Liver (tissue), 3 donors: ENCODE measurements around the gene C1orf210.

Experiments used
- EGR1 ChIP-seq, 2 donors: IDR thresholded peaks; 2 replicates each; pipeline ENCODE4 v1.6.1; 2016 to 2018; ENCODE audit warnings: antibody characterized with exemption in 2 of 2, low read depth in 2 of 2
- FOXA1 ChIP-seq: IDR thresholded peaks from 2 replicates; pipeline ENCODE4 v1.6.1; 2016; ENCODE audit warnings: antibody characterized with exemption
- GABPA ChIP-seq, 2 donors: IDR thresholded peaks in 1 of 2; conservative IDR thresholded peaks in 1 of 2; 2 replicates each; pipeline ENCODE4 v1.6.1; 2016; ENCODE audit warnings: antibody characterized with exemption in 2 of 2, mild to moderate bottlenecking in 1 of 2, moderate library complexity in 1 of 2
- JUND ChIP-seq, 2 donors: IDR thresholded peaks; 2 replicates each; pipeline ENCODE4 v1.6.1; 2016; ENCODE audit warnings: antibody characterized with exemption in 2 of 2
- NR2F2 ChIP-seq: IDR thresholded peaks from 2 replicates; pipeline ENCODE4 v1.6.1; 2016; ENCODE audit warnings: antibody characterized with exemption
- RAD21 ChIP-seq, 2 donors: IDR thresholded peaks; 2 replicates each; pipeline ENCODE4 v1.6.1; 2016; ENCODE audit warnings: antibody characterized with exemption in 2 of 2, mild to moderate bottlenecking in 2 of 2
- RXRA ChIP-seq, 2 donors: IDR thresholded peaks; 2 replicates each; pipeline ENCODE4 v1.6.1; 2017 to 2018; ENCODE audit warnings: antibody characterized with exemption in 2 of 2, mild to moderate bottlenecking in 1 of 2
- SP1 ChIP-seq: IDR thresholded peaks from 2 replicates; pipeline ENCODE4 v1.6.1; 2018; ENCODE audit warnings: antibody characterized with exemption, mild to moderate bottlenecking
- TAF1 ChIP-seq: conservative IDR thresholded peaks from 2 replicates; pipeline ENCODE4 v1.6.1; 2016; ENCODE audit warnings: antibody characterized with exemption, mild to moderate bottlenecking
- YY1 ChIP-seq: IDR thresholded peaks from 2 replicates; pipeline ENCODE4 v1.6.1; 2016; ENCODE audit warnings: antibody characterized with exemption, mild to moderate bottlenecking
- TF ChIP-seq, protein P1 (sequence below): fragments of 150-350 bp; IDR thresholded peaks from 2 replicates; pipeline ENCODE4 v1.5.1; 2017; ENCODE audit warnings: improper control_type of control experiment, low read depth, low read length; ENCODE audit not compliant: missing input control
- TF ChIP-seq, protein P2 (sequence below): IDR thresholded peaks from 2 replicates; pipeline ENCODE4 v1.6.1; 2016; ENCODE audit warnings: antibody characterized with exemption
- TF ChIP-seq, protein P3 (sequence below): IDR thresholded peaks from 2 replicates; pipeline ENCODE4 v1.6.1; 2016; ENCODE audit warnings: antibody characterized with exemption
- TF ChIP-seq, protein P4 (sequence below): IDR thresholded peaks from 2 replicates; pipeline ENCODE4 v1.6.1; 2016; ENCODE audit warnings: antibody characterized with exemption, mild to moderate bottlenecking
- donor health status: healthy.
- donor health status: healthy.

DNA sequence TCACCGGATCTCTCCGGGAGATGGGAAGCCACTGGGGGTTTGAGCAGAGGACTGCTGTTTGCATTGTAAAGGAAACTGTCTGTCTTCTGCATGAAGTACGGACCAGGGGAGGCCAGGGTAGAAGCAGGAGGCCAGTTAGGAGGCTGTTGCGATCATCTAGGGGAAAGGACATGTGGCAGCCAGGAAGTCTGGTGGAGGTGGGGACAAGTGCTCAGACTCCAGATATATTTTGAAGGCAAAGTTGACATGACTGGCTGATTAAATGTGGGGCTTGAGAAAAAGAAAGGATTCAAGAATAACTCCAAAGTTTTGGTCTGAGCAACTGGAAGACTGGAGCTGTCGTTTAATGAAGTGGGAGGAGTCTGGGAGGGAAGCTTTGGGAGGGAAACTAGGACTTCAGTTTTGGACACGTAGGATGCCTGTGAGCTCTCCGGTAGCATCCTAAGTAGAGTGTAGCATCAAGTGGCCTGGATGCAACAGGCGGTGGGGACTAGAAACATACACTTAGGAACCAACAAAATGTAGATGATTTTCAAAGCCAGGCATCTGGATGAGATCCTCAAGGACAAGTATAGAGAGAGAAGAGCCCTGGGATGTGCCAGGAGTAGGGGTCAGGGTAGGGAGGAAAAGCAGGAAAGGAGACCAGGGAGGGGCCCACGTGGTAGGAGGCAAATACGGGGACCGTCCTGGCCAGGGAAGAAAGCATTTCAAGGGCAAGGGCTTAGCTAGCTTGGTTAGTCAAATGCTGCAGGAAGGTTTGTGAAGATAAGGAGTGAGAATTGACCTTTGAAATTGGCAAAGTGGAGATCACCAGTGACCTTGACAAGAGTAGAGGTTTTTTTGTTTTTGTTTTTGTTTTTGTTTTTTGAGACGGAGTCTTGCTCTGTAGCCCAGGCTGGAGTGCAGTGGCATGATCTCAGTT is 3.7 kb upstream of the C1orf210 start:
- TF ChIP-seq, protein P1, sequence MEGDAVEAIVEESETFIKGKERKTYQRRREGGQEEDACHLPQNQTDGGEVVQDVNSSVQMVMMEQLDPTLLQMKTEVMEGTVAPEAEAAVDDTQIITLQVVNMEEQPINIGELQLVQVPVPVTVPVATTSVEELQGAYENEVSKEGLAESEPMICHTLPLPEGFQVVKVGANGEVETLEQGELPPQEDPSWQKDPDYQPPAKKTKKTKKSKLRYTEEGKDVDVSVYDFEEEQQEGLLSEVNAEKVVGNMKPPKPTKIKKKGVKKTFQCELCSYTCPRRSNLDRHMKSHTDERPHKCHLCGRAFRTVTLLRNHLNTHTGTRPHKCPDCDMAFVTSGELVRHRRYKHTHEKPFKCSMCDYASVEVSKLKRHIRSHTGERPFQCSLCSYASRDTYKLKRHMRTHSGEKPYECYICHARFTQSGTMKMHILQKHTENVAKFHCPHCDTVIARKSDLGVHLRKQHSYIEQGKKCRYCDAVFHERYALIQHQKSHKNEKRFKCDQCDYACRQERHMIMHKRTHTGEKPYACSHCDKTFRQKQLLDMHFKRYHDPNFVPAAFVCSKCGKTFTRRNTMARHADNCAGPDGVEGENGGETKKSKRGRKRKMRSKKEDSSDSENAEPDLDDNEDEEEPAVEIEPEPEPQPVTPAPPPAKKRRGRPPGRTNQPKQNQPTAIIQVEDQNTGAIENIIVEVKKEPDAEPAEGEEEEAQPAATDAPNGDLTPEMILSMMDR: no peak
- TF ChIP-seq, protein P2, sequence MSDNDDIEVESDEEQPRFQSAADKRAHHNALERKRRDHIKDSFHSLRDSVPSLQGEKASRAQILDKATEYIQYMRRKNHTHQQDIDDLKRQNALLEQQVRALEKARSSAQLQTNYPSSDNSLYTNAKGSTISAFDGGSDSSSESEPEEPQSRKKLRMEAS: no peak
- TF ChIP-seq YY1 (no peak), TAF1 (no peak), GABPA (IDR thresholded peaks at IDR 0.05 in 1 of 2, conservative IDR thresholded peaks at IDR 0.05 in 1 of 2) (no peak), FOXA1 (no peak), RAD21 (IDR thresholded peaks at IDR 0.05) (no peak), RXRA (IDR thresholded peaks at IDR 0.05) (no peak), EGR1 (IDR thresholded peaks at IDR 0.05; ENCODE audit: low read depth in 2 of 2) (no peak), NR2F2 (no peak), SP1 (no peak), JUND (IDR thresholded peaks at IDR 0.05) (no peak)
- TF ChIP-seq, protein P3, sequence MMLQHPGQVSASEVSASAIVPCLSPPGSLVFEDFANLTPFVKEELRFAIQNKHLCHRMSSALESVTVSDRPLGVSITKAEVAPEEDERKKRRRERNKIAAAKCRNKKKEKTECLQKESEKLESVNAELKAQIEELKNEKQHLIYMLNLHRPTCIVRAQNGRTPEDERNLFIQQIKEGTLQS: no peak
- TF ChIP-seq, protein P4, sequence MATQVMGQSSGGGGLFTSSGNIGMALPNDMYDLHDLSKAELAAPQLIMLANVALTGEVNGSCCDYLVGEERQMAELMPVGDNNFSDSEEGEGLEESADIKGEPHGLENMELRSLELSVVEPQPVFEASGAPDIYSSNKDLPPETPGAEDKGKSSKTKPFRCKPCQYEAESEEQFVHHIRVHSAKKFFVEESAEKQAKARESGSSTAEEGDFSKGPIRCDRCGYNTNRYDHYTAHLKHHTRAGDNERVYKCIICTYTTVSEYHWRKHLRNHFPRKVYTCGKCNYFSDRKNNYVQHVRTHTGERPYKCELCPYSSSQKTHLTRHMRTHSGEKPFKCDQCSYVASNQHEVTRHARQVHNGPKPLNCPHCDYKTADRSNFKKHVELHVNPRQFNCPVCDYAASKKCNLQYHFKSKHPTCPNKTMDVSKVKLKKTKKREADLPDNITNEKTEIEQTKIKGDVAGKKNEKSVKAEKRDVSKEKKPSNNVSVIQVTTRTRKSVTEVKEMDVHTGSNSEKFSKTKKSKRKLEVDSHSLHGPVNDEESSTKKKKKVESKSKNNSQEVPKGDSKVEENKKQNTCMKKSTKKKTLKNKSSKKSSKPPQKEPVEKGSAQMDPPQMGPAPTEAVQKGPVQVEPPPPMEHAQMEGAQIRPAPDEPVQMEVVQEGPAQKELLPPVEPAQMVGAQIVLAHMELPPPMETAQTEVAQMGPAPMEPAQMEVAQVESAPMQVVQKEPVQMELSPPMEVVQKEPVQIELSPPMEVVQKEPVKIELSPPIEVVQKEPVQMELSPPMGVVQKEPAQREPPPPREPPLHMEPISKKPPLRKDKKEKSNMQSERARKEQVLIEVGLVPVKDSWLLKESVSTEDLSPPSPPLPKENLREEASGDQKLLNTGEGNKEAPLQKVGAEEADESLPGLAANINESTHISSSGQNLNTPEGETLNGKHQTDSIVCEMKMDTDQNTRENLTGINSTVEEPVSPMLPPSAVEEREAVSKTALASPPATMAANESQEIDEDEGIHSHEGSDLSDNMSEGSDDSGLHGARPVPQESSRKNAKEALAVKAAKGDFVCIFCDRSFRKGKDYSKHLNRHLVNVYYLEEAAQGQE: no peak
